Liver (tissue), 9 donors: Measurements from ENCODE around the gene FAM83E. TPM values are rescaled to one million over a fixed set of nuclear protein-coding genes. Genes with fewer than 3 reads are reported as not detected.
A peak's percentile ranks its signal among the peaks of the same experiment; 100 is the strongest.

ENCODE experiments used
- DNase-seq: peaks from one replicate; pipeline ENCODE4 v3.0.0-alpha.2; 2017; ENCODE audit warnings: low spot score
- H3K27ac ChIP-seq, 2 donors: one replicate each; pipeline ENCODE4 v1.7.0; 2013; ENCODE audit warnings: inconsistent platforms in 2 of 2, low read length in 2 of 2, control low read depth in 1 of 2, low read depth in 1 of 2, mild to moderate bottlenecking in 1 of 2
- H3K27me3 ChIP-seq, 4 donors: one replicate each; pipeline versions ENCODE4 v1.6.1 to v1.7.0; 2013; ENCODE audit warnings: low read length in 3 of 4, inconsistent platforms in 1 of 4, mild to moderate bottlenecking in 1 of 4, moderate library complexity in 1 of 4; ENCODE audit not compliant: control insufficient read depth in 4 of 4, insufficient read depth in 4 of 4
- H3K36me3 ChIP-seq, 4 donors: one replicate each; pipeline versions ENCODE4 v1.6.1 to v1.7.0; 2013; ENCODE audit warnings: low read length in 3 of 4, mild to moderate bottlenecking in 3 of 4, low read depth in 1 of 4, moderate library complexity in 1 of 4; ENCODE audit not compliant: control insufficient read depth in 4 of 4, insufficient read depth in 3 of 4
- H3K4me1 ChIP-seq, 4 donors: one replicate each; pipeline versions ENCODE4 v1.6.1 to v1.7.0; 2013; ENCODE audit warnings: low read length in 3 of 4, mild to moderate bottlenecking in 3 of 4, moderate library complexity in 1 of 4; ENCODE audit not compliant: control insufficient read depth in 4 of 4, insufficient read depth in 4 of 4
- H3K4me3 ChIP-seq, 3 donors: one replicate each; pipeline versions ENCODE4 v1.6.1 to v1.7.0; 2013; ENCODE audit warnings: low read length in 3 of 3, control low read depth in 1 of 3, low read depth in 1 of 3, mild to moderate bottlenecking in 1 of 3
- H3K9ac ChIP-seq, 2 donors: one replicate each; pipeline ENCODE4 v1.7.0; 2013; ENCODE audit warnings: low read length in 2 of 2, mild to moderate bottlenecking in 2 of 2, moderate library complexity in 2 of 2, control low read depth in 1 of 2, low read depth in 1 of 2
- H3K9me3 ChIP-seq, 4 donors: one replicate each; pipeline versions ENCODE4 v1.6.1 to v1.7.0; 2013; ENCODE audit warnings: low read length in 3 of 4; ENCODE audit not compliant: control insufficient read depth in 4 of 4
- CTCF ChIP-seq: fragments of 150-350 bp; IDR thresholded peaks from 2 replicates; pipeline ENCODE4 v1.5.1; 2017; ENCODE audit warnings: improper control_type of control experiment, low read depth, low read length; ENCODE audit not compliant: missing input control
- EGR1 ChIP-seq, 2 donors: IDR thresholded peaks; 2 replicates each; pipeline ENCODE4 v1.6.1; 2016 to 2018; ENCODE audit warnings: antibody characterized with exemption in 2 of 2, low read depth in 2 of 2
- FOXA1 ChIP-seq: IDR thresholded peaks from 2 replicates; pipeline ENCODE4 v1.6.1; 2016; ENCODE audit warnings: antibody characterized with exemption
- FOXA2 ChIP-seq: IDR thresholded peaks from 2 replicates; pipeline ENCODE4 v1.6.1; 2016; ENCODE audit warnings: antibody characterized with exemption
- GABPA ChIP-seq, 2 donors: IDR thresholded peaks in 1 of 2; conservative IDR thresholded peaks in 1 of 2; 2 replicates each; pipeline ENCODE4 v1.6.1; 2016; ENCODE audit warnings: antibody characterized with exemption in 2 of 2, mild to moderate bottlenecking in 1 of 2, moderate library complexity in 1 of 2
- HNF4A ChIP-seq, 2 donors: conservative IDR thresholded peaks; 2 replicates each; pipeline ENCODE4 v1.6.1; 2016; ENCODE audit warnings: antibody characterized with exemption in 2 of 2, mild to moderate bottlenecking in 2 of 2
- HNF4G ChIP-seq: IDR thresholded peaks from 2 replicates; pipeline ENCODE4 v1.6.1; 2016; ENCODE audit warnings: antibody characterized with exemption
- JUND ChIP-seq, 2 donors: IDR thresholded peaks; 2 replicates each; pipeline ENCODE4 v1.6.1; 2016; ENCODE audit warnings: antibody characterized with exemption in 2 of 2
- NR2F2 ChIP-seq: IDR thresholded peaks from 2 replicates; pipeline ENCODE4 v1.6.1; 2016; ENCODE audit warnings: antibody characterized with exemption
- RAD21 ChIP-seq, 2 donors: IDR thresholded peaks; 2 replicates each; pipeline ENCODE4 v1.6.1; 2016; ENCODE audit warnings: antibody characterized with exemption in 2 of 2, mild to moderate bottlenecking in 2 of 2
- SP1 ChIP-seq: IDR thresholded peaks from 2 replicates; pipeline ENCODE4 v1.6.1; 2018; ENCODE audit warnings: antibody characterized with exemption, mild to moderate bottlenecking
- TAF1 ChIP-seq: conservative IDR thresholded peaks from 2 replicates; pipeline ENCODE4 v1.6.1; 2016; ENCODE audit warnings: antibody characterized with exemption, mild to moderate bottlenecking
- WGBS: extraction: QIAGEN DNeasy Blood & Tissue Kit; methylation state at CpG from one replicate; pipeline ENCODE4 v1.1.7; 2013; 5-methylcytosine and 5-hydroxymethylcytosine counted together
- polyA plus RNA-seq, 2 donors: library from polyadenylated mRNA; stranded (reverse) in 1 of 2; unstranded in 1 of 2; fragments of 200-250 nt in 1 of 2; fragments of >200 nt in 1 of 2; fragmentation: Nextera tagmentation in 1 of 2; extraction: Ambion mirVana in 1 of 2; gene quantifications; one replicate each; pipeline versions ENCODE4 v1.2.1 to v1.2.3, GENCODE V29; 2013 to 2015
- total RNA-seq, 2 donors: library from RNA; depleted of rRNA; stranded (reverse); fragments of >200 nt; gene quantifications; one replicate each; pipeline ENCODE4 v1.2.3, GENCODE V29; 2014
- TF ChIP-seq, protein P1 (sequence below): IDR thresholded peaks from 2 replicates; pipeline ENCODE4 v1.6.1; 2016; ENCODE audit warnings: antibody characterized with exemption
- TF ChIP-seq, protein P2 (sequence below): IDR thresholded peaks from 2 replicates; pipeline ENCODE4 v1.6.1; 2016; ENCODE audit warnings: antibody characterized with exemption
- donor health status: healthy.
- donor health status: healthy.
- donor health status: healthy.
- donor health status: healthy.
- donor health status: healthy.

The FAM83E gene
- total and polyA plus RNA-seq, 4 donors, result 0.20 to 0.42 (median 0.33) TPM; not detected in 1

GRCh38 chr19:48623556-48624066 lies 8.7 kb upstream of the FAM83E start:
- peak overlapping the region; percentile 58 to 76 for H3K27ac ChIP-seq
- H3K4me1 ChIP-seq, result peaks cover 8 to 60% (median 45%) of the 10 kb centered on the region in 4 donors
- no peaks in the 10 kb centered on the region for H3K36me3 ChIP-seq
- peak; percentile 35 for DNase-seq
- no peak for TF ChIP-seq TAF1
- no peak for TF ChIP-seq JUND (IDR thresholded peaks at IDR 0.05)
- TF ChIP-seq CTCF, result no peak
- TF ChIP-seq, protein P1, sequence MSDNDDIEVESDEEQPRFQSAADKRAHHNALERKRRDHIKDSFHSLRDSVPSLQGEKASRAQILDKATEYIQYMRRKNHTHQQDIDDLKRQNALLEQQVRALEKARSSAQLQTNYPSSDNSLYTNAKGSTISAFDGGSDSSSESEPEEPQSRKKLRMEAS, result no peak
- no peak for TF ChIP-seq GABPA (IDR thresholded peaks at IDR 0.05 in 1 of 2, conservative IDR thresholded peaks at IDR 0.05 in 1 of 2)
- TF ChIP-seq NR2F2, result no peak
- TF ChIP-seq FOXA2, result no peak
- no peak for TF ChIP-seq RAD21 (IDR thresholded peaks at IDR 0.05)
- no peak for TF ChIP-seq HNF4A (conservative IDR thresholded peaks at IDR 0.05)
- TF ChIP-seq HNF4G, result no peak
- TF ChIP-seq, protein P2, sequence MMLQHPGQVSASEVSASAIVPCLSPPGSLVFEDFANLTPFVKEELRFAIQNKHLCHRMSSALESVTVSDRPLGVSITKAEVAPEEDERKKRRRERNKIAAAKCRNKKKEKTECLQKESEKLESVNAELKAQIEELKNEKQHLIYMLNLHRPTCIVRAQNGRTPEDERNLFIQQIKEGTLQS, result no peak
- no peak for TF ChIP-seq EGR1 (IDR thresholded peaks at IDR 0.05; ENCODE audit: low read depth in 2 of 2)
- TF ChIP-seq SP1, result no peak
- TF ChIP-seq FOXA1, result no peak
- H3K27me3 ChIP-seq, result no peaks in the 10 kb centered on the region
- H3K9ac ChIP-seq, result peak overlapping the region; percentile 42 to 66
- H3K4me3 ChIP-seq, result peak overlapping the region in 1 of 3 donors; percentile 60
- 47% methylated on average over 8 of the region's 8 CpGs for WGBS
- no peaks in the 10 kb centered on the region for H3K9me3 ChIP-seq

GRCh38 chr19:48619692-48620585 lies 5.1 kb upstream of the FAM83E start:
- no peaks in the 10 kb centered on the region for H3K9me3 ChIP-seq
- 33% methylated on average over 6 of the region's 6 CpGs for WGBS
- peaks cover 8 to 54% (median 37%) of the 10 kb centered on the region in 4 donors for H3K4me1 ChIP-seq
- peak overlapping the region; percentile 55 to 73 (median 71) for H3K4me3 ChIP-seq
- H3K27ac ChIP-seq, result peak overlapping the region; percentile 85 to 93
- peaks cover 12 to 24% (median 18%) of the 10 kb centered on the region in 4 donors for H3K36me3 ChIP-seq
- TF ChIP-seq, protein P1, result no peak
- peak; percentile 10 for TF ChIP-seq CTCF
- no peak for DNase-seq
- peak overlapping the region; percentile 77 to 88 for H3K9ac ChIP-seq
- no peaks in the 10 kb centered on the region for H3K27me3 ChIP-seq
